ENCODE measurements around the gene CCDC88C.

CCDC88C gene

DNA sequence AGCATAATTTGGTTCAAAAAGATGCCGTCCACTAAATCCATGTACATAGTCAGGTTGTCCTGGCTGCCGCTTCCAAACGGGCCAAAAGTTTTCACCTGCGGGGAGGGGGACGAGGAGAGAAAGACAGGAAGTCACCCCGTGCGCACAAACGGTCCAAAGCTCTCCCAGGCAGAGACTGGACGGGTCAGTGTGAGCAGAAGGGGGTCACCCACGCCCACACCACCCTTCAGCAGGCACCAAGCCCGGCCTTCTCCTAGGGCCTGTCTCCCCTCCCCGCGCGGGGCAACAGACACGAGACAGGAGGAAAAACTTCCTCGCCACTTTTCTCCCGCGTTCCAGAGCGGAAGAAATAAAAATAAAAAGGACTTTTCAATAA lies 888 bp downstream of the CCDC88C start:
- H3K36me3 ChIP-seq (replicated peaks; ENCODE audit: low read depth, low read length) = peaks cover 31% of the 10 kb centered on the region
- peak overlapping the region; percentile 92 for H3K27ac ChIP-seq (ENCODE audit: low read length)
- no peak overlapping the region for H2AFZ ChIP-seq (ENCODE audit: low read depth, low read length)
- no peaks in the 10 kb centered on the region for H3K9me3 ChIP-seq (ENCODE audit: insufficient read depth, low read length)
- H3K79me2 ChIP-seq (ENCODE audit: low read length) = peaks cover 56% of the 10 kb centered on the region
- H3K27me3 ChIP-seq (ENCODE audit: low read depth, low read length) = no peaks in the 10 kb centered on the region
- TF ChIP-seq EZH2phosphoT487 (IDR thresholded peaks at IDR 0.05; ENCODE audit: low read depth) (no peak), CTCF (IDR thresholded peaks at IDR 0.05; ENCODE audit: low read depth, low read length) (no peak)
- H3K4me1 ChIP-seq (ENCODE audit: low read length) = peaks cover 53% of the 10 kb centered on the region
- H4K20me1 ChIP-seq (ENCODE audit: insufficient read depth, low read length) = peaks cover 34% of the 10 kb centered on the region
- H3K4me2 ChIP-seq (ENCODE audit: low read length) = peak overlapping the region; percentile 99
- peak overlapping the region; percentile 90 for H3K9ac ChIP-seq (ENCODE audit: low read length)
- H3K4me3 ChIP-seq (ENCODE audit: low read length) = peak overlapping the region; percentile 85

DNA sequence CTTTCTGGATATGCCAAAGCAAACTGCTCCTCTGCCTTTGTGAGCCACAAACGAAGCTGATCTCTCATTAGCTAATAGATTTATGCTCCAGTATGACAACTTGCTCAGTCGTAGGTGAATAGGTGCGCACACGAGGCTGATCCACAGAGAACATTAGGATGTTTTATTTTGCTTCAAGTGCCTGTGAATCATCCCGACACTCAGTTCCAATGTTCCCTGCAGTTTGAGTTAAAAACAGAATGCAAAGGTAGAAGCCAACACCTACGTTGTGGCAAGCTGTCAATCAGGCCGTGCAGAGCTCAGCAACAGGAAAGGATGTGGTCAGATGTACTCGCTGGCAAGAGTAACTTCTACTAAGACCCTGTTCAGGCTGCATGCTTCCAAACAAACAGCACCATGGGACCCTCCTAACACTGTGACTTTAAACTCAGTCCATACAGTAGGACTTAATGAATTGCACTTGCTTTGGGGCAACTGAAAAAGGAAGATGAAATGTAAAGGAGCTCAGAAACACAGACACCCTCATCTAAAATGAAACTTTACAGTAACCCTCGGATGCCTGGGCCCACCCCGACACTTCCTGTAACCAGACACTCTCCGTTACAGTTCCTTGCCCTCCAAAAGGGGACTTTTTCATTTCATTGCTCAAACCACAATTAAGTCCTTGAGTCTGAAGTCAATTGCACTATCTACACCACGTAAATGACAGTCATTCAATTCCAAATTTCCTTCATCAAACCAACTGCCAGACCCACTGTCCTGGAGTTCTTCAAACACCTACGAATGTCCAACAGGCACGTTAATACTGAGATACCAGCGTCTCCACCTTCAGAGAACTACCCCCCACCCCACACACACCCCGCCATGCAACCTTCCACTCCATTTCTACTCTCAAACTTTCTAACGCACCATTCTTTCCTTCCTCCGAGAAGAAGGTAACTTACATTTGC lies 1.6 kb downstream of the CCDC88C start:
- Histone ChIP-seq H3K9me3 (ENCODE audit: insufficient read depth, low read length) (no peaks in the 10 kb centered on the region), H3K27ac (ENCODE audit: low read length) (peak overlapping the region; percentile 92), H3K36me3 (replicated peaks; ENCODE audit: low read depth, low read length) (peaks cover 35% of the 10 kb centered on the region), H3K4me2 (ENCODE audit: low read length) (peak overlapping the region; percentile 99), H2AFZ (ENCODE audit: low read depth, low read length) (no peak overlapping the region), H3K27me3 (ENCODE audit: low read depth, low read length) (no peaks in the 10 kb centered on the region), H4K20me1 (ENCODE audit: insufficient read depth, low read length) (peaks cover 40% of the 10 kb centered on the region), H3K79me2 (ENCODE audit: low read length) (peaks cover 63% of the 10 kb centered on the region), H3K4me3 (ENCODE audit: low read length) (peak overlapping the region; percentile 85), H3K4me1 (ENCODE audit: low read length) (peaks cover 60% of the 10 kb centered on the region), H3K9ac (ENCODE audit: low read length) (peak overlapping the region; percentile 90)
- no peak for TF ChIP-seq CTCF (IDR thresholded peaks at IDR 0.05; ENCODE audit: low read depth, low read length)
- no peak for TF ChIP-seq EZH2phosphoT487 (IDR thresholded peaks at IDR 0.05; ENCODE audit: low read depth)

DNA sequence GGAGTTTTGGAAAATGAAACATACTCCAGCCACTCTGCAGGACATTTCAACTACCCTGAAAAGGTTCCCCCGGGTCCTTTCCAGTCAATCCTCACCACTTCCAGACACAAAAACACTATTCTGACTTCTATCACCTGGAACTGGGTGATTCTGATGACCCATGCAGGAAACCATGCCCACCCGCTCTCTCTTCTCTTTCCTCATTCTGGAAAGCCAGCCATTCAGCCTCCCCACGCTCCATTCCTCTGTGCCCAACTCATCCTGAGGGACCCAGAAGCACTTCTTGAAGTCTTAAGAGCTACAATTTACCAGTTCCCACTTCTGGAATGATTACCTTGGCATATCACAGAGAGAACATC lies 3.2 kb downstream of the CCDC88C start:
- H3K4me3 ChIP-seq (ENCODE audit: low read length) = peak overlapping the region; percentile 85
- peaks cover 79% of the 10 kb centered on the region for H3K79me2 ChIP-seq (ENCODE audit: low read length)
- peaks cover 47% of the 10 kb centered on the region for H3K36me3 ChIP-seq (replicated peaks; ENCODE audit: low read depth, low read length)
- H2AFZ ChIP-seq (ENCODE audit: low read depth, low read length) = no peak overlapping the region
- peaks cover 56% of the 10 kb centered on the region for H4K20me1 ChIP-seq (ENCODE audit: insufficient read depth, low read length)
- peaks cover 75% of the 10 kb centered on the region for H3K4me1 ChIP-seq (ENCODE audit: low read length)
- peak overlapping the region; percentile 90; the same call in 1 of the 2 replicates for H3K9ac ChIP-seq (ENCODE audit: low read length)
- no peaks in the 10 kb centered on the region for H3K27me3 ChIP-seq (ENCODE audit: low read depth, low read length)
- no peaks in the 10 kb centered on the region for H3K9me3 ChIP-seq (ENCODE audit: insufficient read depth, low read length)
- TF ChIP-seq CTCF (IDR thresholded peaks at IDR 0.05; ENCODE audit: low read depth, low read length) (no peak), EZH2phosphoT487 (IDR thresholded peaks at IDR 0.05; ENCODE audit: low read depth) (no peak)
- peak overlapping the region; percentile 99 for H3K4me2 ChIP-seq (ENCODE audit: low read length)
- no peak overlapping the region for H3K27ac ChIP-seq (ENCODE audit: low read length)

Measured in OCI-LY3 (cell line).